ENCODE results near the gene LIPT2. TPM values are rescaled to one million over a fixed set of nuclear protein-coding genes. Genes with fewer than 3 reads are reported as not detected.

The LIPT2 gene
- total and polyA plus RNA-seq, 12 donors, result 1.8 to 16.1 (median 5.4) TPM

GRCh38 chr11:74447720-74448119 lies 45.8 kb downstream of the LIPT2 start:
- Histone ChIP-seq H3K9me3 (replicated peaks in 1 of 3) (no peaks in the 10 kb centered on the region), H3K4me3 (no peak overlapping the region), H3K4me1 (replicated peaks in 1 of 2) (peaks cover 0 to 6% of the 10 kb centered on the region in 2 donors), H3K27ac (no peak overlapping the region), H3K36me3 (replicated peaks in 1 of 2) (no peaks in the 10 kb centered on the region), H3K27me3 (no peaks in the 10 kb centered on the region)
- TF ChIP-seq POLR2A (IDR thresholded peaks at IDR 0.05) (no peak), CTCF (IDR thresholded peaks at IDR 0.05) (no peak)
- intact Hi-C loops (cut with DNase I), result loop anchor here in 1 of 2 donors (5.0 kb wide), 2 partner anchors 60 to 190 kb away; no protein-coding TSS in a partner anchor
- no peak for DNase-seq

DNA sequence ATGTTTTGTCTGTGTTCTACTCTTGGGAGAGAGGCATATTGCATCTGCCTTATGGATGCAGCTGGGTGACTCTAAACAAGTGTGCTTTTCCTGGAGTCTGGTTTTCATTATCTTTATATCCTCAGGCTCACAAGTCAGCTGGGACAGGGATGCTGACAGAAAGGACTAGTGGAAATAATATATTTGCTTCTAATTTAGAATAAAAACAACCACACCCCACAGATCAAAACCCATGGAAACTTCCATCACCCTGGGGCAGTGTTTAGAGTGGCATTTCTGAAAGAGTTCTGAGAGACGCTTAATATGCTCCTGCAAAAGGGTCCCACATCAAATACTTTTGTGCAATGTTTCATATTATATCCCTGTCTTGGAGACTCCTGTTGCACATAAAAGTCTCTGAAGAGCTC lies 47.0 kb downstream of the LIPT2 start:
- WGBS, 4 donors, result 79 to 94% (median 85%) methylated on average over 1 of the region's 1 CpG
- Histone ChIP-seq H3K4me1 (replicated peaks in 1 of 2) (peaks cover 0 to 7% of the 10 kb centered on the region in 2 donors), H3K9me3 (replicated peaks in 1 of 3) (no peaks in the 10 kb centered on the region), H3K36me3 (replicated peaks in 1 of 2) (no peaks in the 10 kb centered on the region), H3K27me3 (no peaks in the 10 kb centered on the region), H3K4me3 (no peak overlapping the region), H3K27ac (no peak overlapping the region)
- intact Hi-C loops (cut with DNase I), result loop anchor here in 1 of 2 donors (5.0 kb wide), 2 partner anchors 59 to 189 kb away; no protein-coding TSS in a partner anchor
- no peak for DNase-seq
- TF ChIP-seq POLR2A (IDR thresholded peaks at IDR 0.05) (no peak), CTCF (IDR thresholded peaks at IDR 0.05) (no peak)

- Histone ChIP-seq H3K4me1 (replicated peaks in 1 of 2) (peaks cover 0 to 7% of the 10 kb centered on the region in 2 donors), H3K9me3 (replicated peaks in 1 of 3) (no peaks in the 10 kb centered on the region), H3K36me3 (replicated peaks in 1 of 2) (no peaks in the 10 kb centered on the region), H3K27ac (no peak overlapping the region), H3K27me3 (no peaks in the 10 kb centered on the region), H3K4me3 (no peak overlapping the region)
- 76 to 89% (median 83%) methylated on average over 9 of the region's 9 CpGs for WGBS, 4 donors
- no peak for DNase-seq
- intact Hi-C loops (cut with DNase I), result no loop called here
- TF ChIP-seq POLR2A (IDR thresholded peaks at IDR 0.05) (no peak), CTCF (IDR thresholded peaks at IDR 0.05) (no peak)
Observed at GRCh38 chr11:74444173-74444826, 49.2 kb downstream of the LIPT2 start.

DNA sequence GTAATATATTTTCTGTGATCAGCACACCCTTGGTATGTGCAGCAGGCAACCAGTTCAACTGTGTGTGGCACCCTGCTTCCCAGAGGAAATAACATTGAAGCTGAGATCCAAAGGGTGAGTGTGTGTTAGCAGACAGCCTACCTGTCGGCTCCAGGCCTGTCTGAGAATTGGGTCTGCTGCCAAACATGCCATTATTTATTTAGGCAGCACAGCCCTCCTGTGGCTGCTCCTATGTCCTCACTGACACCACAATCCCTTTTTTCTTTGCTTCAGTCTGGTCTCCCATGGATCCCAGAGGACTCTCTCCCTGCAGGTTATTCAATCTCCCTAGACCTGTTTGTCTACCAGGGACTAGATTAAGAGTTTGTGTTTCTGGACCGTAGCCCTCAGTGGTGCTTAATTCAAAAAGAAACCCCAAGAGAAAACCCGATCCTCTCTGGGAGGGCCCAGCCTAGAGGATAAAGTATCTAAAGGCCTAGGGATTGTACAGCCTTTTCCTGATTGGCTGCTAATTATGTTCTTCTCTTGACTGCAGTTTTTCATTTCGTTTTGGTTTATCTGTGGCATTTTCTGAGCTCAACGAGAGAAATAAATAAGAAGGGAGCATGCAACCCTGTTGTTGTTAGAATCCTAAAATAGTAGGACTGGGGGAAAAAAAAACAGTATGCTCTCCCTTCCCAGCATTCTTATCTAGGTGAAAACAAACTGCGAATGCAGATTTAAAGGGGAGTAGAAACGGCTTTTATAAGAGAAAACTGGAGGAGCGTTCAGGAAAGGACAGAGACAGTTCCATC lies 50.3 kb downstream of the LIPT2 start:
- H3K27ac ChIP-seq, result no peak overlapping the region
- H3K4me3 ChIP-seq, result no peak overlapping the region
- TF ChIP-seq POLR2A (IDR thresholded peaks at IDR 0.05), result no peak
- no peaks in the 10 kb centered on the region for H3K9me3 ChIP-seq (replicated peaks in 1 of 3)
- H3K27me3 ChIP-seq, result no peaks in the 10 kb centered on the region
- H3K36me3 ChIP-seq (replicated peaks in 1 of 2), result no peaks in the 10 kb centered on the region
- intact Hi-C loops (cut with DNase I), result no loop called here
- 60 to 69% (median 64%) methylated on average over 8 of the region's 8 CpGs for WGBS, 4 donors
- DNase-seq, result no peak
- H3K4me1 ChIP-seq (replicated peaks in 1 of 2), result peaks cover 0 to 7% of the 10 kb centered on the region in 2 donors
